IMR-90 (cell line): ENCODE measurements around the gene APOBEC3H. TPM values are rescaled to one million over a fixed set of nuclear protein-coding genes. Genes with fewer than 3 reads are reported as not detected.

Experiments
- ATAC-seq: fragments of 200-7000 bp; cut with Tn5 transposase; 2 replicates; pipeline ENCODE4 v1.9.1; 2020; ENCODE audit warnings: low read depth, mild to moderate bottlenecking, moderate library complexity
- BruUV-seq: library from RNA; stranded (reverse); fragments of 400-500 nt; replicated peaks from 2 replicates; lab custom pipeline; 2021; lab: Mats Ljungman, UMichigan
- CTCF ChIA-PET: fragments of 300-600 bp; formaldehyde crosslinking; extraction: SDS; loops from one replicate; lab custom pipeline; 2021; ENCODE audit warnings: antibody characterized with exemption; lab: Yijun Ruan, JAX
- POLR2A ChIA-PET: fragments of 300-600 bp; sonication (Branson Sonifier 250); formaldehyde crosslinking; loops from one replicate; lab custom pipeline; 2022; ENCODE audit warnings: antibody characterized with exemption; ENCODE audit not compliant: unreplicated experiment; lab: Charles Lee
- DNase-seq: peaks from one replicate; pipeline ENCODE4 v3.0.0; 2013
- H2AFZ ChIP-seq: replicated peaks from 2 replicates; pipeline ENCODE3; 2013; ENCODE audit warnings: low read length, mild to moderate bottlenecking; ENCODE audit not compliant: poor library complexity
- H2AK5ac ChIP-seq: 2 replicates; pipeline ENCODE4 v1.6.1; 2013; ENCODE audit warnings: low read depth, low read length, inconsistent platforms
- H2AK9ac ChIP-seq: replicated peaks from 2 replicates; pipeline ENCODE3; 2013; ENCODE audit warnings: mild to moderate bottlenecking, low read depth, low read length, moderate library complexity; ENCODE audit not compliant: poor library complexity
- H2BK120ac ChIP-seq: 2 replicates; pipeline ENCODE4 v1.6.1; 2013; ENCODE audit warnings: low read depth, low read length, inconsistent platforms
- H2BK15ac ChIP-seq: 3 replicates; pipeline ENCODE4 v1.6.1; 2013; ENCODE audit warnings: low read depth, low read length, inconsistent platforms
- H2BK20ac ChIP-seq: 2 replicates; pipeline ENCODE4 v1.6.1; 2013; ENCODE audit warnings: low read depth, mild to moderate bottlenecking, inconsistent platforms, low read length, moderate library complexity
- H2BK5ac ChIP-seq: 2 replicates; pipeline ENCODE4 v1.6.1; 2013; ENCODE audit warnings: mild to moderate bottlenecking, low read depth, low read length, inconsistent platforms; ENCODE audit not compliant: poor library complexity, severe bottlenecking
- H3K14ac ChIP-seq: replicated peaks from 2 replicates; pipeline ENCODE4 v1.6.1; 2013; ENCODE audit warnings: low read depth, low read length, inconsistent platforms
- H3K18ac ChIP-seq: 2 replicates; pipeline ENCODE4 v1.6.1; 2013; ENCODE audit warnings: low read depth, low read length, control low read depth
- H3K23ac ChIP-seq: 2 replicates; pipeline ENCODE4 v1.6.1; 2013; ENCODE audit warnings: low read depth, low read length, inconsistent platforms
- H3K27ac ChIP-seq: 2 replicates; pipeline ENCODE4 v1.5.1; 2013; ENCODE audit warnings: mild to moderate bottlenecking, control low read depth, low read length; ENCODE audit not compliant: insufficient read depth
- H3K27me3 ChIP-seq: 2 replicates; pipeline ENCODE4 v1.6.1; 2013; ENCODE audit warnings: low read length; ENCODE audit not compliant: control insufficient read depth, insufficient read depth
- H3K36me3 ChIP-seq: 2 replicates; pipeline ENCODE4 v1.6.1; 2013; ENCODE audit warnings: low read length, mixed read lengths; ENCODE audit not compliant: control insufficient read depth, insufficient read depth
- H3K4ac ChIP-seq: 2 replicates; pipeline ENCODE4 v1.6.1; 2013; ENCODE audit warnings: low read depth, low read length, inconsistent platforms
- H3K4me1 ChIP-seq: 2 replicates; pipeline ENCODE4 v1.6.1; 2013; ENCODE audit warnings: low read length, mixed read lengths; ENCODE audit not compliant: control insufficient read depth, insufficient read depth
- H3K4me2 ChIP-seq: 2 replicates; pipeline ENCODE4 v1.6.1; 2013; ENCODE audit warnings: low read depth, mild to moderate bottlenecking, control low read depth, low read length, moderate library complexity
- H3K4me3 ChIP-seq: 2 replicates; pipeline ENCODE4 v1.5.1; 2013; ENCODE audit warnings: low read depth, mild to moderate bottlenecking, control low read depth, low read length, moderate library complexity; ENCODE audit not compliant: insufficient read depth
- H3K56ac ChIP-seq: 2 replicates; pipeline ENCODE4 v1.6.1; 2013; ENCODE audit warnings: low read length, inconsistent platforms; ENCODE audit not compliant: insufficient read depth; ENCODE audit errors: extremely low read depth
- H3K79me1 ChIP-seq, 2 experiments: 2 replicates each; pipeline ENCODE4 v1.6.1; 2013; ENCODE audit warnings: low read length in 2 of 2, inconsistent platforms in 1 of 2, low read depth in 1 of 2
- H3K9ac ChIP-seq: 2 replicates; pipeline ENCODE4 v1.6.1; 2013; ENCODE audit warnings: low read depth, low read length, control low read depth
- H3K9me1 ChIP-seq: 2 replicates; pipeline ENCODE4 v1.6.1; 2013; ENCODE audit warnings: low read length, inconsistent platforms; ENCODE audit not compliant: insufficient read depth
- H3K9me3 ChIP-seq: 2 replicates; pipeline ENCODE4 v1.6.1; 2013; ENCODE audit warnings: low read length; ENCODE audit not compliant: control insufficient read depth, insufficient read depth
- H4K20me1 ChIP-seq: 2 replicates; pipeline ENCODE4 v1.6.1; 2013; ENCODE audit warnings: low read length, inconsistent platforms; ENCODE audit not compliant: insufficient read depth
- H4K5ac ChIP-seq: 2 replicates; pipeline ENCODE4 v1.6.1; 2013; ENCODE audit warnings: mild to moderate bottlenecking, low read depth, low read length, control low read depth
- H4K8ac ChIP-seq, 2 experiments: 2 replicates each; pipeline ENCODE4 v1.6.1; 2013; ENCODE audit warnings: low read depth in 2 of 2, low read length in 2 of 2, control low read depth in 1 of 2, inconsistent platforms in 1 of 2
- H4K91ac ChIP-seq: 2 replicates; pipeline ENCODE4 v1.6.1; 2013; ENCODE audit warnings: low read depth, low read length, inconsistent platforms; ENCODE audit not compliant: insufficient read depth
- BHLHE40 ChIP-seq: fragments of 150-350 bp; IDR thresholded peaks from 2 replicates; pipeline ENCODE4 v1.6.1; 2016; ENCODE audit warnings: mild to moderate bottlenecking, low read depth, low read length
- CEBPB ChIP-seq: IDR thresholded peaks from 2 replicates; pipeline ENCODE4 v1.6.1; 2012; ENCODE audit warnings: low read depth, low read length, improper control_type of control experiment
- CHD1 ChIP-seq: IDR thresholded peaks from 2 replicates; pipeline ENCODE4 v1.6.1; 2012; ENCODE audit warnings: low read depth, low read length, improper control_type of control experiment
- FOS ChIP-seq: fragments of 150-350 bp; IDR thresholded peaks from 2 replicates; pipeline ENCODE4 v1.6.1; 2016; ENCODE audit warnings: low read depth, low read length
- MAFK ChIP-seq: IDR thresholded peaks from 2 replicates; pipeline ENCODE4 v1.6.1; 2012; ENCODE audit warnings: low read depth, low read length, improper control_type of control experiment
- MAZ ChIP-seq: IDR thresholded peaks from 2 replicates; pipeline ENCODE4 v1.6.1; 2012; ENCODE audit warnings: low read depth, mild to moderate bottlenecking, low read length, improper control_type of control experiment, moderate library complexity, borderline replicate concordance
- MXI1 ChIP-seq: IDR thresholded peaks from 2 replicates; pipeline ENCODE4 v1.6.1; 2012; ENCODE audit warnings: low read depth, mild to moderate bottlenecking, low read length, moderate library complexity, borderline replicate concordance
- NFE2L2 ChIP-seq: fragments of 150-350 bp; IDR thresholded peaks from 2 replicates; pipeline ENCODE4 v1.6.1; 2016; ENCODE audit warnings: low read depth, mild to moderate bottlenecking, low read length
- POLR2A ChIP-seq: IDR thresholded peaks from 2 replicates; pipeline ENCODE4 v1.6.1; 2012; ENCODE audit warnings: mild to moderate bottlenecking, low read depth, low read length
- RAD21 ChIP-seq: IDR thresholded peaks from 2 replicates; pipeline ENCODE4 v1.6.1; 2012; ENCODE audit warnings: low read length, improper control_type of control experiment
- RCOR1 ChIP-seq: IDR thresholded peaks from 2 replicates; pipeline ENCODE4 v1.6.1; 2012; ENCODE audit warnings: mild to moderate bottlenecking, low read length, improper control_type of control experiment; ENCODE audit not compliant: insufficient replicate concordance
- SMC3 ChIP-seq: fragments of 150-350 bp; IDR thresholded peaks from 2 replicates; pipeline ENCODE4 v1.6.1; 2016; ENCODE audit warnings: low read depth, mild to moderate bottlenecking, antibody characterized with exemption, low read length, moderate library complexity
- WGBS, 2 experiments: methylation state at CpG; one replicate each; pipeline versions ENCODE4 v1.1.5 to v1.1.7; 2013; ENCODE audit warnings: missing lambda C conversion rate in 2 of 2; ENCODE audit not compliant: insufficient read length in 1 of 2; ENCODE audit errors: extremely low coverage in 2 of 2; 5-methylcytosine and 5-hydroxymethylcytosine counted together
- dilution Hi-C: fragments of 300-500 bp; cut with HindIII; formaldehyde crosslinking; loops from one replicate; pipeline ENCODE4 v1.14.3; 2018; ENCODE audit warnings: low sequenced_read_pairs; ENCODE audit not compliant: unreplicated experiment
- in situ Hi-C: fragments of 300-500 bp; cut with MboI; formaldehyde crosslinking; loops from 3 replicates; pipeline ENCODE4 v1.14.3; 2019; ENCODE audit warnings: low sequenced_read_pairs, inconsistent platforms, mixed read lengths
- intact Hi-C: fragments of 100-400 bp; cut with micrococcal nuclease; formaldehyde crosslinking; loops from 2 replicates; pipeline ENCODE4 v1.10.0; 2022
- polyA plus RNA-seq, 3 experiments: library from polyadenylated mRNA; depleted of rRNA; stranded (reverse); fragments of >200 nt; gene quantifications; 2 replicates each; pipeline ENCODE4 v1.2.3, GENCODE V29; 2012; ENCODE audit warnings: low replicate concordance in 1 of 3
- total RNA-seq: library from RNA; depleted of rRNA; stranded (reverse); fragments of >200 nt; gene quantifications from 2 replicates; pipeline ENCODE4 v1.2.3, GENCODE V29; 2012
- TF ChIP-seq, protein P1 (sequence below): conservative IDR thresholded peaks from 2 replicates; pipeline ENCODE4 v1.5.1; 2012; ENCODE audit warnings: mild to moderate bottlenecking, low read depth, low read length, improper control_type of control experiment
- TF ChIP-seq, protein P2 (sequence below): fragments of 150-350 bp; IDR thresholded peaks from 2 replicates; pipeline ENCODE4 v1.6.1; 2017; ENCODE audit warnings: mild to moderate bottlenecking, antibody characterized with exemption, low read length, low read depth
- TF ChIP-seq, protein P3 (sequence below): fragments of 150-350 bp; IDR thresholded peaks from 2 replicates; pipeline ENCODE4 v1.6.1; 2016; ENCODE audit warnings: low read depth, mild to moderate bottlenecking, low read length, moderate library complexity, borderline replicate concordance

Gene APOBEC3H
- total and polyA plus RNA-seq, 2 of the 4 experiments (the other 2 are of a cell fraction), result 0.18 TPM; not detected in 1

DNA sequence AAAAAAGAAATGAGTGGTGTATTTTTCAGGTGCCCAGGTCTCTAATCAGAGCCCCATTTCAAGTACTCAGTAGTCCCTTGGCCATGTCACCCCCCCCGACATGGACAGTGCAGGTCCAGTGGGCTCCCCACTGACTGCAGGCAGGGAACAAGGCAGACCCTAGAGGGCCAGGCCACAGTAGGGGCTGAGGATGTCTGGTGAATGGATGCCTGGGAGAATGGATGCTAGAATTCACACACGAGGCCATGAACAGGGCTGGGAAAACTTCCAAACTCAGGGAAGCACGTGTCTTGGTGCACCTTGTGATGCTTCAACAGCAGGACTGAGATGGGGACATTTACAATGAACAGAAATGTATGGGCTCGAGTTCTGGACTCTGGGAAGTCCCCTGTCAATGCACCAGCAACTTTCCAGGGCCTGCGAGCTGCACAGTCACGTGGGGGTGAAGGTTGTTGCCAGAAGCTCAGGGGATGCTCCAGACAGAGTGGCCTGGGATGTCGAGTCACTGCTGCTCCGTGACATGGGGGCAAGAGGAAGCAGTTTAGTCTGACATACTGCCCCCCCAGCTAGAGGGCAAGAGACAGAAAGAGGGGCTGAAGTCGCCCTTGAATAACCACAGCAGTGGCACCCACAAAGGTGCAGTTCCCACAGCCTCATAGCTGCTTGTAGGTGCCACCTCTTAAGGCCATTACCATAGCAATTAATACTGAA is 16.8 kb upstream of the APOBEC3H start:
- no peak overlapping the region for H3K4me2 ChIP-seq
- no peak overlapping the region for H2AFZ ChIP-seq
- dilution Hi-C loops (no loop called here), in situ Hi-C loops (no loop called here), intact Hi-C loops (no loop called here)
- H3K56ac ChIP-seq, result no peak overlapping the region
- H2AK9ac ChIP-seq, result no peak overlapping the region
- ATAC-seq, result no peak
- H4K91ac ChIP-seq, result no peak overlapping the region
- H3K36me3 ChIP-seq, result no peaks in the 10 kb centered on the region; the same call in 1 of the 2 replicates
- H3K9me3 ChIP-seq, result no peaks in the 10 kb centered on the region
- H2BK20ac ChIP-seq, result no peak overlapping the region
- no peak overlapping the region for H3K4me3 ChIP-seq
- no peak overlapping the region for H2BK120ac ChIP-seq
- 73% methylated on average over 4 of the region's 9 CpGs; no CpG with 5 or more reads in 1 of the 2 experiments for WGBS, 2 experiments
- no peak overlapping the region for H3K27ac ChIP-seq
- CTCF ChIA-PET, result interaction anchor here (0.5 to 0.9 kb wide), 2 partner anchors 28 to 65 kb away, joined by 3 read pairs; no protein-coding TSS in a partner anchor
- H3K4me1 ChIP-seq, result peaks cover 4% of the 10 kb centered on the region
- H3K4ac ChIP-seq, result no peak overlapping the region
- H3K18ac ChIP-seq, result no peak overlapping the region
- no peak overlapping the region for H2AK5ac ChIP-seq
- H3K79me1 ChIP-seq, result peaks cover 0 to 7% of the 10 kb centered on the region in 2 experiments; a peak in 1 of 4 replicates
- no peak overlapping the region for H3K23ac ChIP-seq
- no peak overlapping the region for H3K14ac ChIP-seq
- no peak overlapping the region for H2BK15ac ChIP-seq
- no peak overlapping the region for H3K9ac ChIP-seq
- no peak overlapping the region for H4K8ac ChIP-seq
- DNase-seq, result no peak
- H4K20me1 ChIP-seq, result no peaks in the 10 kb centered on the region
- no peaks in the 10 kb centered on the region for H3K9me1 ChIP-seq
- H3K27me3 ChIP-seq, result peaks cover 1% of the 10 kb centered on the region; the same call in 1 of the 2 replicates
- POLR2A ChIA-PET, result no interaction called here
- BruUV-seq, result no TSS peak
- no peak overlapping the region for H4K5ac ChIP-seq
- no peak overlapping the region for H2BK5ac ChIP-seq
- no peak for TF ChIP-seq MAFK
- TF ChIP-seq, protein P1, sequence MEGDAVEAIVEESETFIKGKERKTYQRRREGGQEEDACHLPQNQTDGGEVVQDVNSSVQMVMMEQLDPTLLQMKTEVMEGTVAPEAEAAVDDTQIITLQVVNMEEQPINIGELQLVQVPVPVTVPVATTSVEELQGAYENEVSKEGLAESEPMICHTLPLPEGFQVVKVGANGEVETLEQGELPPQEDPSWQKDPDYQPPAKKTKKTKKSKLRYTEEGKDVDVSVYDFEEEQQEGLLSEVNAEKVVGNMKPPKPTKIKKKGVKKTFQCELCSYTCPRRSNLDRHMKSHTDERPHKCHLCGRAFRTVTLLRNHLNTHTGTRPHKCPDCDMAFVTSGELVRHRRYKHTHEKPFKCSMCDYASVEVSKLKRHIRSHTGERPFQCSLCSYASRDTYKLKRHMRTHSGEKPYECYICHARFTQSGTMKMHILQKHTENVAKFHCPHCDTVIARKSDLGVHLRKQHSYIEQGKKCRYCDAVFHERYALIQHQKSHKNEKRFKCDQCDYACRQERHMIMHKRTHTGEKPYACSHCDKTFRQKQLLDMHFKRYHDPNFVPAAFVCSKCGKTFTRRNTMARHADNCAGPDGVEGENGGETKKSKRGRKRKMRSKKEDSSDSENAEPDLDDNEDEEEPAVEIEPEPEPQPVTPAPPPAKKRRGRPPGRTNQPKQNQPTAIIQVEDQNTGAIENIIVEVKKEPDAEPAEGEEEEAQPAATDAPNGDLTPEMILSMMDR, result no peak
- TF ChIP-seq SMC3, result no peak
- no peak for TF ChIP-seq NFE2L2
- TF ChIP-seq RCOR1, result no peak
- TF ChIP-seq, protein P2, sequence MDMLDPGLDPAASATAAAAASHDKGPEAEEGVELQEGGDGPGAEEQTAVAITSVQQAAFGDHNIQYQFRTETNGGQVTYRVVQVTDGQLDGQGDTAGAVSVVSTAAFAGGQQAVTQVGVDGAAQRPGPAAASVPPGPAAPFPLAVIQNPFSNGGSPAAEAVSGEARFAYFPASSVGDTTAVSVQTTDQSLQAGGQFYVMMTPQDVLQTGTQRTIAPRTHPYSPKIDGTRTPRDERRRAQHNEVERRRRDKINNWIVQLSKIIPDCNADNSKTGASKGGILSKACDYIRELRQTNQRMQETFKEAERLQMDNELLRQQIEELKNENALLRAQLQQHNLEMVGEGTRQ, result no peak
- TF ChIP-seq POLR2A, result no peak
- no peak for TF ChIP-seq FOS
- TF ChIP-seq BHLHE40, result no peak
- no peak for TF ChIP-seq CHD1
- no peak for TF ChIP-seq RAD21
- no peak for TF ChIP-seq MXI1
- TF ChIP-seq, protein P3, sequence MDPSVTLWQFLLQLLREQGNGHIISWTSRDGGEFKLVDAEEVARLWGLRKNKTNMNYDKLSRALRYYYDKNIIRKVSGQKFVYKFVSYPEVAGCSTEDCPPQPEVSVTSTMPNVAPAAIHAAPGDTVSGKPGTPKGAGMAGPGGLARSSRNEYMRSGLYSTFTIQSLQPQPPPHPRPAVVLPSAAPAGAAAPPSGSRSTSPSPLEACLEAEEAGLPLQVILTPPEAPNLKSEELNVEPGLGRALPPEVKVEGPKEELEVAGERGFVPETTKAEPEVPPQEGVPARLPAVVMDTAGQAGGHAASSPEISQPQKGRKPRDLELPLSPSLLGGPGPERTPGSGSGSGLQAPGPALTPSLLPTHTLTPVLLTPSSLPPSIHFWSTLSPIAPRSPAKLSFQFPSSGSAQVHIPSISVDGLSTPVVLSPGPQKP, result no peak
- no peak for TF ChIP-seq MAZ
- TF ChIP-seq CEBPB, result no peak
